ES-I3 (cell line): Measurements from ENCODE around the gene TMEM208.

Experiments used
- H3K36me3 ChIP-seq: 2 replicates; pipeline ENCODE4 v1.6.1; 2013; ENCODE audit warnings: mild to moderate bottlenecking, low read length, control low read depth, moderate library complexity; ENCODE audit not compliant: insufficient read depth
- H3K4me1 ChIP-seq: 2 replicates; pipeline ENCODE4 v1.6.1; 2013; ENCODE audit warnings: mild to moderate bottlenecking, control low read depth, low read length; ENCODE audit not compliant: insufficient read depth
- H3K9ac ChIP-seq: 2 replicates; pipeline ENCODE4 v1.6.1; 2013; ENCODE audit warnings: low read depth, mild to moderate bottlenecking, low read length, moderate library complexity
- H3K9me3 ChIP-seq: 2 replicates; pipeline ENCODE4 v1.6.1; 2013; ENCODE audit warnings: mild to moderate bottlenecking, low read length, moderate library complexity; ENCODE audit not compliant: control insufficient read depth, insufficient read depth

TMEM208 gene

GRCh38 chr16:67226804-67227566 is at the start of gene TMEM208:
TSS of gene TMEM208 (plus strand) at chr16:67227130. CDS start at chr16:67227219, 89 bp downstream.
- peaks cover 5% of the 10 kb centered on the region; the same call in 1 of the 2 replicates for H3K36me3 ChIP-seq
- no peaks in the 10 kb centered on the region for H3K4me1 ChIP-seq
- H3K9ac ChIP-seq = peak within 1 kb of the TSS; percentile 74
- no peaks in the 10 kb centered on the region for H3K9me3 ChIP-seq

- Histone ChIP-seq H3K9ac (peak overlapping the region; percentile 50), H3K4me1 (peaks cover 7% of the 10 kb centered on the region; the same call in 1 of the 2 replicates), H3K36me3 (no peaks in the 10 kb centered on the region), H3K9me3 (no peaks in the 10 kb centered on the region)
Observed at GRCh38 chr16:67177743-67178699, 48.9 kb upstream of the TMEM208 start.

GRCh38 chr16:67179421-67180080 is 47.4 kb upstream of the TMEM208 start:
- no peak overlapping the region for H3K9ac ChIP-seq
- H3K4me1 ChIP-seq = peaks cover 4% of the 10 kb centered on the region; the same call in 1 of the 2 replicates
- no peaks in the 10 kb centered on the region for H3K36me3 ChIP-seq
- H3K9me3 ChIP-seq = no peaks in the 10 kb centered on the region

DNA sequence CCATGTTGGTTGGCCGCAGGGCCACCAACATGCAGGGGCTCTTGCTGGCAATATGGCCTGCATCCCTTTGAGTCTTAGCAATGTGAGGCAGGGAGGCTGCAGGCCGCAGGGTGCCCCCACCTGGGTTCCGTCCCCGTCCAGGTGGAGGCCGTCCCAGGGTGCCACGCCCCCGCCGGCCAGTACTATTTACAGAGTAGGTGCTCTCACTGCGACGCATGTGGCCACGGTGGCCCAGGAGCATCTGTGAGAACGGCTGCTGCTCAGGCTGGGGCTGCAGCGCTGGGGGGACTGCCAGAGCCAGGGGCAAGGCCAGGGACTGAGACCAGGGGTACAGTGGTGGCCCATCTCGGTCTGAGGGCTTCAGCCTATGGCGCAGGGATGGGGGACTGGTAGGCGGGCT is 46.8 kb upstream of the TMEM208 start:
- no peaks in the 10 kb centered on the region for H3K9me3 ChIP-seq
- no peaks in the 10 kb centered on the region for H3K36me3 ChIP-seq
- peaks cover 4% of the 10 kb centered on the region; the same call in 1 of the 2 replicates for H3K4me1 ChIP-seq
- H3K9ac ChIP-seq = no peak overlapping the region

GRCh38 chr16:67181346-67181745 is 45.6 kb upstream of the TMEM208 start:
- H3K9ac ChIP-seq = no peak overlapping the region
- H3K4me1 ChIP-seq = peaks cover 4% of the 10 kb centered on the region; the same call in 1 of the 2 replicates

DNA sequence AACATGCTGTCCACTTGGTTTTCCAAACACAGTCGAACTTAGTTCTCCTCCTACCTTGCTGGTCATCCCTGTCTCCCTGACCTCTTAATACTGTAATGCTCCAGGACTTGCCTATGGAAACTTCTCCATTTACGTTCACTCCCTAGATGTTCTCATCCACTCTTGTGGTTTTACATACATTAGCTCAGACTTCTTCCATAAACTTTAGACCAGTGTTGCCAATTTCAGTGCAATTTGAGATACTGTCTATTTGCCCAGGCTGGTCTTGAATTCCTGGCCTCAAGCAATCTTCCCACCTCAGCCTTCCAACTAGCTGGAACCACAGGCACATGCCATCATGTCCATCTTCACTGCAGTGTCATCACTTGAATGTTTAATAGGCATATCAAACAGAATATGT is 44.6 kb upstream of the TMEM208 start:
- Histone ChIP-seq H3K9ac (no peak overlapping the region), H3K36me3 (no peaks in the 10 kb centered on the region), H3K4me1 (peaks cover 4% of the 10 kb centered on the region; the same call in 1 of the 2 replicates), H3K9me3 (no peaks in the 10 kb centered on the region)

More at GRCh38 chr16:67181346-67181745, 45.6 kb upstream of the TMEM208 start:
- Histone ChIP-seq H3K36me3 (no peaks in the 10 kb centered on the region), H3K9me3 (no peaks in the 10 kb centered on the region)

- H3K4me1 ChIP-seq = peaks cover 4% of the 10 kb centered on the region; the same call in 1 of the 2 replicates
- no peaks in the 10 kb centered on the region for H3K9me3 ChIP-seq
- H3K36me3 ChIP-seq = no peaks in the 10 kb centered on the region
- peak overlapping the region; percentile 99; the same call in 1 of the 2 replicates for H3K9ac ChIP-seq
Observed at GRCh38 chr16:67183284-67183626, 43.7 kb upstream of the TMEM208 start.

GRCh38 chr16:67183627-67184452 is 43.1 kb upstream of the TMEM208 start, which contains the start of gene MATCAP1:
TSS of gene MATCAP1 (minus strand) at chr16:67183963. CDS start at chr16:67180610, 3,353 bp downstream.
- Histone ChIP-seq H3K9me3 (no peaks in the 10 kb centered on the region), H3K36me3 (no peaks in the 10 kb centered on the region), H3K9ac (peak within 1 kb of the TSS; percentile 99), H3K4me1 (peaks cover 1% of the 10 kb centered on the region; the same call in 1 of the 2 replicates)

- H3K9me3 ChIP-seq = no peaks in the 10 kb centered on the region
- no peaks in the 10 kb centered on the region; the same call in 1 of the 2 replicates for H3K4me1 ChIP-seq
- peak overlapping the region; percentile 99; the same call in 1 of the 2 replicates for H3K9ac ChIP-seq
- H3K36me3 ChIP-seq = no peaks in the 10 kb centered on the region
Observed at GRCh38 chr16:67184453-67184994, 42.4 kb upstream of the TMEM208 start.

GRCh38 chr16:67184995-67185650 is 41.8 kb upstream of the TMEM208 start:
- no peaks in the 10 kb centered on the region for H3K36me3 ChIP-seq
- H3K9ac ChIP-seq = peak overlapping the region; percentile 99; the same call in 1 of the 2 replicates
- H3K9me3 ChIP-seq = no peaks in the 10 kb centered on the region
- no peaks in the 10 kb centered on the region; the same call in 1 of the 2 replicates for H3K4me1 ChIP-seq

GRCh38 chr16:67185651-67186134 is 41.2 kb upstream of the TMEM208 start:
- Histone ChIP-seq H3K9me3 (no peaks in the 10 kb centered on the region), H3K4me1 (peaks cover 4% of the 10 kb centered on the region; the same call in 1 of the 2 replicates), H3K36me3 (no peaks in the 10 kb centered on the region), H3K9ac (no peak overlapping the region)

GRCh38 chr16:67186550-67186950 is 40.4 kb upstream of the TMEM208 start:
- Histone ChIP-seq H3K4me1 (peaks cover 5% of the 10 kb centered on the region; the same call in 1 of the 2 replicates), H3K36me3 (no peaks in the 10 kb centered on the region), H3K9me3 (no peaks in the 10 kb centered on the region), H3K9ac (no peak overlapping the region)
